HepG2 (cell line): ENCODE results near the gene MYO18A.

ENCODE experiments used
- BRCA1 ChIP-seq: sonication (generic); formaldehyde crosslinking; IDR thresholded peaks from 2 replicates; pipeline ENCODE4 v1.4.0; 2020; ENCODE audit warnings: missing genetic modification reagents
- CTCF ChIP-seq: sonication (generic); formaldehyde crosslinking; IDR thresholded peaks from 2 replicates; pipeline ENCODE4 v1.5.0; 2020; ENCODE audit warnings: mild to moderate bottlenecking, missing genetic modification reagents, moderate library complexity
- HDAC2 ChIP-seq: sonication (generic); formaldehyde crosslinking; IDR thresholded peaks from 2 replicates; pipeline ENCODE4 v1.4.0; 2020; ENCODE audit warnings: missing genetic modification reagents
- USF2 ChIP-seq, 2 experiments: sonication (generic) in 1 of 2; formaldehyde crosslinking in 1 of 2; IDR thresholded peaks; 2 replicates each; pipeline versions ENCODE4 v1.5.1 to v1.6.1; 2011 to 2020; ENCODE audit warnings: borderline replicate concordance in 1 of 2, low read depth in 1 of 2, low read length in 1 of 2, mild to moderate bottlenecking in 1 of 2, missing genetic modification reagents in 1 of 2, moderate library complexity in 1 of 2

GRCh38 chr17:29073520-29073919 is 106.7 kb downstream of the MYO18A start:
- TF ChIP-seq USF2 (IDR thresholded peaks at IDR 0.05; ENCODE audit: low read depth, low read length) (no peak), USF2 (CRISPR knock-in tag; IDR thresholded peaks at IDR 0.05; ENCODE audit: borderline replicate concordance) (no peak), HDAC2 (CRISPR knock-in tag) (no peak), BRCA1 (CRISPR knock-in tag) (no peak), CTCF (CRISPR knock-in tag) (no peak)
